HG02642 (cell line): Measurements from ENCODE around the gene PPM1D.
"Not testable (repeated sequence)": the region's sequence is repeated elsewhere in the genome, so short reads cannot be mapped to it uniquely, and the experiment has no call there.

Experiments used
- ATAC-seq: cut with Tn5 transposase; IDR thresholded peaks from one replicate; pipeline ENCODE4 v1.9.1; 2021; ENCODE audit warnings: mild to moderate bottlenecking; ENCODE audit not compliant: unreplicated experiment, poor library complexity

PPM1D gene

GRCh38 chr17:60599620-60600489, at the start of gene PPM1D:
Gene PPM1D, plus strand, starts transcription at chr17:60600193. Its CDS starts 222 bp downstream, at chr17:60600415.
- ATAC-seq, result peak; percentile 95

- ATAC-seq, result not testable (repeated sequence)
Observed at GRCh38 chr17:60552255-60552654, 47.7 kb upstream of the PPM1D start.

- ATAC-seq, result no peak
Observed at GRCh38 chr17:60554377-60554788, 45.6 kb upstream of the PPM1D start.

- ATAC-seq, result no peak
Observed at GRCh38 chr17:60555786-60556185, 44.2 kb upstream of the PPM1D start.

- ATAC-seq, result no peak
Observed at GRCh38 chr17:60557805-60558204, 42.2 kb upstream of the PPM1D start.

GRCh38 chr17:60559659-60559994, 40.4 kb upstream of the PPM1D start:
- no peak for ATAC-seq

GRCh38 chr17:60559995-60560859, 39.8 kb upstream of the PPM1D start:
- no peak for ATAC-seq

GRCh38 chr17:60560860-60561257, 39.1 kb upstream of the PPM1D start:
- no peak for ATAC-seq

GRCh38 chr17:60562421-60562820, 37.6 kb upstream of the PPM1D start:
- no peak for ATAC-seq

- no peak for ATAC-seq
Observed at GRCh38 chr17:60563743-60564142, 36.2 kb upstream of the PPM1D start.

GRCh38 chr17:60565233-60565632, 34.8 kb upstream of the PPM1D start:
- no peak for ATAC-seq

- ATAC-seq, result no peak
Observed at GRCh38 chr17:60573236-60574051, 26.5 kb upstream of the PPM1D start.

- no peak for ATAC-seq
Observed at GRCh38 chr17:60577147-60577915, 22.7 kb upstream of the PPM1D start.

GRCh38 chr17:60579090-60579489, 20.9 kb upstream of the PPM1D start:
- no peak for ATAC-seq

GRCh38 chr17:60579551-60579950, 20.4 kb upstream of the PPM1D start:
- no peak for ATAC-seq

GRCh38 chr17:60583008-60583407, 17.0 kb upstream of the PPM1D start:
- no peak for ATAC-seq

- no peak for ATAC-seq
Observed at GRCh38 chr17:60585887-60586286, 14.1 kb upstream of the PPM1D start.

GRCh38 chr17:60586288-60586974, 13.6 kb upstream of the PPM1D start:
- ATAC-seq, result no peak

- no peak for ATAC-seq
Observed at GRCh38 chr17:60590070-60590469, 9.9 kb upstream of the PPM1D start.
